Testis (tissue), 2 donors: ENCODE data around the gene ECT2.

ENCODE experiments used
- POLR2A ChIP-seq: fragments of 450-650 bp; IDR thresholded peaks from one replicate; pipeline ENCODE4 v1.6.1; 2017; ENCODE audit warnings: antibody characterized with exemption, mild to moderate bottlenecking, moderate library complexity
- TF ChIP-seq, protein P1 (sequence below), 3 experiments: fragments of 450-650 bp in 2 of 3; fragments of 200-600 bp in 1 of 3; sonication (generic) in 1 of 3; IDR thresholded peaks; one replicate each; pipeline ENCODE4 v1.5.1; 2016 to 2019; ENCODE audit warnings: antibody characterized with exemption in 3 of 3, mild to moderate bottlenecking in 2 of 3, moderate library complexity in 1 of 3

DNA sequence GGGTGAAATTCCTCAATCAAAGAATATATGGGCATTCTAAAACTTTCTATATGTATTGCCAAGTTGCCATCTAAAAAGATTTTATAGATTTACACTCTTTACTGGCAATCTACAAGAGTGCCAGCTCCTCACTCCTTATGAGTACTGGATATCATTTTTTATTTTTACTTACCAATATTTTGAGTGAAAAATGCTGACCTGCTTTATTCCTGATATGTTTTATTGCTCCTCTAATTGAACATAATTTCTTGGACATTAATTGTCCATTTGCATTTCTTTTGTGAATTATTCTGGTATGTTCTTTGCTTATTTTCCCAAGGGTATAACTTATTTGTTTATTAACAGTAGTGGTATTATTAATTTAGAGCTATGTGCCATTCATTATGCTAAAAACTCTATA is 96.8 kb downstream of the ECT2 start:
- TF ChIP-seq, protein P1, sequence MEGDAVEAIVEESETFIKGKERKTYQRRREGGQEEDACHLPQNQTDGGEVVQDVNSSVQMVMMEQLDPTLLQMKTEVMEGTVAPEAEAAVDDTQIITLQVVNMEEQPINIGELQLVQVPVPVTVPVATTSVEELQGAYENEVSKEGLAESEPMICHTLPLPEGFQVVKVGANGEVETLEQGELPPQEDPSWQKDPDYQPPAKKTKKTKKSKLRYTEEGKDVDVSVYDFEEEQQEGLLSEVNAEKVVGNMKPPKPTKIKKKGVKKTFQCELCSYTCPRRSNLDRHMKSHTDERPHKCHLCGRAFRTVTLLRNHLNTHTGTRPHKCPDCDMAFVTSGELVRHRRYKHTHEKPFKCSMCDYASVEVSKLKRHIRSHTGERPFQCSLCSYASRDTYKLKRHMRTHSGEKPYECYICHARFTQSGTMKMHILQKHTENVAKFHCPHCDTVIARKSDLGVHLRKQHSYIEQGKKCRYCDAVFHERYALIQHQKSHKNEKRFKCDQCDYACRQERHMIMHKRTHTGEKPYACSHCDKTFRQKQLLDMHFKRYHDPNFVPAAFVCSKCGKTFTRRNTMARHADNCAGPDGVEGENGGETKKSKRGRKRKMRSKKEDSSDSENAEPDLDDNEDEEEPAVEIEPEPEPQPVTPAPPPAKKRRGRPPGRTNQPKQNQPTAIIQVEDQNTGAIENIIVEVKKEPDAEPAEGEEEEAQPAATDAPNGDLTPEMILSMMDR (IDR thresholded peaks at IDR 0.05), result no peak
- TF ChIP-seq POLR2A, result no peak
